OCI-LY7 (cell line): ENCODE measurements around the gene PCNX2. TPM values are rescaled to one million over a fixed set of nuclear protein-coding genes. Genes with fewer than 3 reads are reported as not detected.

ENCODE experiments used
- BruUV-seq: library from RNA; stranded (reverse); fragments of 400-500 nt; replicated peaks from 2 replicates; lab custom pipeline; 2021; lab: Mats Ljungman, UMichigan
- CTCF ChIA-PET: fragments of 300-600 bp; sonication (Branson Sonifier 250); formaldehyde crosslinking; loops from one replicate; lab custom pipeline; 2022; ENCODE audit warnings: antibody characterized with exemption; ENCODE audit not compliant: unreplicated experiment; lab: Charles Lee
- POLR2A ChIA-PET: fragments of 300-600 bp; sonication (Branson Sonifier 250); formaldehyde crosslinking; loops from one replicate; lab custom pipeline; 2022; ENCODE audit warnings: antibody characterized with exemption; lab: Charles Lee
- DNase-seq: peaks from one replicate; pipeline ENCODE4 v3.0.0-alpha.2; 2015; ENCODE audit warnings: low spot score
- H2AFZ ChIP-seq: fragments of 200-600 bp; sonication (generic), shearing (Covaris generic); 2 replicates; pipeline ENCODE4 v1.6.1; 2014; ENCODE audit warnings: mild to moderate bottlenecking, antibody characterized with exemption, low read length, moderate library complexity
- H3K27ac ChIP-seq: fragments of 200-600 bp; sonication (generic); 2 replicates; pipeline ENCODE4 v1.5.1; 2014; ENCODE audit warnings: mixed run types, low read depth, mild to moderate bottlenecking, moderate library complexity, low read length, inconsistent platforms; ENCODE audit not compliant: poor library complexity, severe bottlenecking
- H3K36me3 ChIP-seq: fragments of 200-600 bp; sonication (generic); 2 replicates; pipeline ENCODE4 v1.6.1; 2014; ENCODE audit warnings: mild to moderate bottlenecking, antibody characterized with exemption, low read length, moderate library complexity, mixed read lengths; ENCODE audit not compliant: insufficient read depth
- H3K4me1 ChIP-seq: fragments of 200-600 bp; sonication (generic); 2 replicates; pipeline ENCODE4 v1.5.1; 2014; ENCODE audit warnings: mild to moderate bottlenecking, low read length; ENCODE audit not compliant: insufficient read depth, poor library complexity, severe bottlenecking
- H3K4me2 ChIP-seq: fragments of 200-600 bp; sonication (generic); 2 replicates; pipeline ENCODE4 v1.6.1; 2014; ENCODE audit warnings: mild to moderate bottlenecking, low read length
- H3K4me3 ChIP-seq: fragments of 200-600 bp; sonication (generic); 2 replicates; pipeline ENCODE4 v1.5.1; 2014; ENCODE audit warnings: mild to moderate bottlenecking, low read depth, low read length; ENCODE audit not compliant: poor library complexity, severe bottlenecking
- H3K79me2 ChIP-seq: fragments of 200-600 bp; sonication (generic); 2 replicates; pipeline ENCODE4 v1.6.1; 2016; ENCODE audit warnings: low read depth, mild to moderate bottlenecking, low read length, moderate library complexity, mixed read lengths; ENCODE audit not compliant: insufficient read depth
- H3K9me2 ChIP-seq: fragments of 200-600 bp; sonication (generic); 2 replicates; pipeline ENCODE4 v1.6.1; 2016; ENCODE audit warnings: mild to moderate bottlenecking, low read length, mixed read lengths; ENCODE audit not compliant: insufficient read depth
- H3K9me3 ChIP-seq: fragments of 200-600 bp; sonication (generic); 2 replicates; pipeline ENCODE4 v1.6.1; 2014; ENCODE audit warnings: mild to moderate bottlenecking, mixed run types, low read length, mixed read lengths
- H4K20me1 ChIP-seq: fragments of 200-600 bp; sonication (generic); 2 replicates; pipeline ENCODE4 v1.6.1; 2014; ENCODE audit warnings: mild to moderate bottlenecking, antibody characterized with exemption, low read length, moderate library complexity, mixed read lengths; ENCODE audit not compliant: insufficient read depth
- EZH2phosphoT487 ChIP-seq: fragments of 200-600 bp; sonication (generic); IDR thresholded peaks from 2 replicates; pipeline ENCODE4 v1.6.1; 2018; ENCODE audit warnings: low read depth, borderline replicate concordance, mild to moderate bottlenecking, mixed run types, antibody characterized with exemption, low read length, moderate library complexity, mixed read lengths
- intact Hi-C: fragments of 100-400 bp; cut with micrococcal nuclease; formaldehyde crosslinking; loops from one replicate; pipeline ENCODE4 v1.10.0; 2022; ENCODE audit not compliant: unreplicated experiment
- total RNA-seq, 2 experiments: library from RNA; depleted of rRNA in 1 of 2; stranded (reverse); fragments of >200 nt in 1 of 2; shearing (Covaris generic) in 1 of 2; gene quantifications; 2 replicates each; pipeline ENCODE4 v1.2.3, GENCODE V29; 2014 to 2022
- TF ChIP-seq, protein P1 (sequence below): fragments of 200-600 bp; sonication (generic); conservative IDR thresholded peaks from 2 replicates; pipeline ENCODE4 v1.5.1; 2014; ENCODE audit warnings: mild to moderate bottlenecking, antibody characterized with exemption, low read length, moderate library complexity, mixed read lengths

Gene PCNX2
- total RNA-seq, 2 experiments from 2014 or later: 17.1 to 26.9 TPM

DNA sequence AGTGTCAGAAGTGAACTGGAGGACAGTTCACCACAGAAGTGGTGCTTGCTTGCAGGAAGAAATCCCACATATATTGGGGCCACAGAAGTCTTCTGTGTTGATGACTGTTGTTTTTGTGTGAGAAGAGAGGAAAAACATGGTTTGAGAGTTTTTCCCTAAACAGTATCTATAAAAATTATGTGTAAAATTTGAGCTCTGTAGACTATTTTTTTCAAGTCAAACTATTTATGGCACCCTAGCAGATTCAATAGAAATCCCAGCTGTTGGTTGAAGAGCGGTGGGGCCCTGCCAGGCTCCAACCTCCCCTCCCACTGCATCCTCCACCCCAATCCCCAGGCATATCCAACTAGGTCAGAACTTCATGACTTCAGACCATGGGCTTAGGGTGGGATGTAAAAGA lies 283.5 kb downstream of the PCNX2 start:
- Histone ChIP-seq H3K4me2 (no peak overlapping the region), H3K4me3 (no peak overlapping the region), H3K4me1 (no peaks in the 10 kb centered on the region), H3K9me3 (no peaks in the 10 kb centered on the region), H4K20me1 (no peaks in the 10 kb centered on the region), H3K27ac (no peak overlapping the region), H3K36me3 (no peaks in the 10 kb centered on the region), H2AFZ (no peak overlapping the region), H3K79me2 (no peaks in the 10 kb centered on the region), H3K9me2 (no peaks in the 10 kb centered on the region)
- DNase-seq: no peak
- ChIA-PET CTCF (no interaction called here), POLR2A (interaction anchor here (0.6 kb wide), 1 partner anchor 50 kb away, joined by 3 read pairs; no protein-coding TSS in a partner anchor)
- intact Hi-C loops: no loop called here
- no TSS peak for BruUV-seq
- no peak for TF ChIP-seq EZH2phosphoT487
- TF ChIP-seq, protein P1, sequence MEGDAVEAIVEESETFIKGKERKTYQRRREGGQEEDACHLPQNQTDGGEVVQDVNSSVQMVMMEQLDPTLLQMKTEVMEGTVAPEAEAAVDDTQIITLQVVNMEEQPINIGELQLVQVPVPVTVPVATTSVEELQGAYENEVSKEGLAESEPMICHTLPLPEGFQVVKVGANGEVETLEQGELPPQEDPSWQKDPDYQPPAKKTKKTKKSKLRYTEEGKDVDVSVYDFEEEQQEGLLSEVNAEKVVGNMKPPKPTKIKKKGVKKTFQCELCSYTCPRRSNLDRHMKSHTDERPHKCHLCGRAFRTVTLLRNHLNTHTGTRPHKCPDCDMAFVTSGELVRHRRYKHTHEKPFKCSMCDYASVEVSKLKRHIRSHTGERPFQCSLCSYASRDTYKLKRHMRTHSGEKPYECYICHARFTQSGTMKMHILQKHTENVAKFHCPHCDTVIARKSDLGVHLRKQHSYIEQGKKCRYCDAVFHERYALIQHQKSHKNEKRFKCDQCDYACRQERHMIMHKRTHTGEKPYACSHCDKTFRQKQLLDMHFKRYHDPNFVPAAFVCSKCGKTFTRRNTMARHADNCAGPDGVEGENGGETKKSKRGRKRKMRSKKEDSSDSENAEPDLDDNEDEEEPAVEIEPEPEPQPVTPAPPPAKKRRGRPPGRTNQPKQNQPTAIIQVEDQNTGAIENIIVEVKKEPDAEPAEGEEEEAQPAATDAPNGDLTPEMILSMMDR: no peak

- DNase-seq: no peak
- no peaks in the 10 kb centered on the region for H3K79me2 ChIP-seq
- TF ChIP-seq, protein P1: no peak
- no peak for TF ChIP-seq EZH2phosphoT487
- H3K4me3 ChIP-seq: no peak overlapping the region
- H2AFZ ChIP-seq: no peak overlapping the region
- H4K20me1 ChIP-seq: no peaks in the 10 kb centered on the region
- CTCF ChIA-PET: no interaction called here
- POLR2A ChIA-PET: no interaction called here
- H3K4me1 ChIP-seq: no peaks in the 10 kb centered on the region
- no peak overlapping the region for H3K27ac ChIP-seq
- no TSS peak for BruUV-seq
- intact Hi-C loops: no loop called here
- H3K9me2 ChIP-seq: no peaks in the 10 kb centered on the region
- H3K36me3 ChIP-seq: no peaks in the 10 kb centered on the region
- no peak overlapping the region for H3K4me2 ChIP-seq
- H3K9me3 ChIP-seq: no peaks in the 10 kb centered on the region
These were observed 285.4 kb downstream of the PCNX2 start for GRCh38 chr1:233010146-233010545.

DNA sequence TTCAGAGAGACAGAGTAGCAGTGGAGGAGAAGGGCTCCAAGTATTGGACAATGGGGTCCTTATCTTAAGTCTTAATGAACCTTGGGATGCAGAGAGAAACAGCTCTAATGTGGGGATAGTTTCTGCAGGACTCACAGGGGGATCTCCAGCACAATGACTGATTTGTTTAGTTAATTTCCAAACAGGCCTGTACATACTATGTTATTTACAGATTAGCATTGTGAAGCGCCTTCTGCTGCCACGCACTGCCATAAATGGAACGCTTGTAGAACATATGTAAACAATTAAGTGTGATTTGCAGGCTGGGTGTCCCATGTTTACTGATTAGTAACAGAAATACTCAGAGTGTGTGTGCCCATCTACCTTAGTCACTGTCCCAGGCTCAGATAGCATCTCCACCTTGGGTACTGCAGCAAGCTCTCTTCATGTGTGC lies 289.0 kb downstream of the PCNX2 start:
- TF ChIP-seq EZH2phosphoT487: no peak
- TF ChIP-seq, protein P1: no peak
- H3K9me3 ChIP-seq: no peaks in the 10 kb centered on the region
- no peak overlapping the region for H2AFZ ChIP-seq
- no peak overlapping the region for H3K27ac ChIP-seq
- no peaks in the 10 kb centered on the region for H3K36me3 ChIP-seq
- no peak overlapping the region for H3K4me3 ChIP-seq
- H4K20me1 ChIP-seq: no peaks in the 10 kb centered on the region
- DNase-seq: no peak
- no peaks in the 10 kb centered on the region for H3K4me1 ChIP-seq
- no peaks in the 10 kb centered on the region for H3K9me2 ChIP-seq
- BruUV-seq: no TSS peak
- H3K79me2 ChIP-seq: no peaks in the 10 kb centered on the region
- intact Hi-C loops: no loop called here
- ChIA-PET CTCF (no interaction called here), POLR2A (interaction anchor here (0.6 kb wide), 1 partner anchor 1217 kb away, joined by 4 read pairs; no protein-coding TSS in a partner anchor)
- no peak overlapping the region for H3K4me2 ChIP-seq
